Muscle layer of colon (tissue), 2 donors: ENCODE data around the gene MAMLD1.

Experiments
- H3K27ac ChIP-seq: one replicate; pipeline ENCODE4 v1.7.0; 2013; ENCODE audit warnings: low read depth, mild to moderate bottlenecking, low read length, moderate library complexity
- H3K27me3 ChIP-seq, 2 donors: one replicate each; pipeline ENCODE4 v1.7.0; 2013; ENCODE audit warnings: low read length in 2 of 2, mild to moderate bottlenecking in 2 of 2; ENCODE audit not compliant: insufficient read depth in 2 of 2, control insufficient read depth in 1 of 2
- H3K36me3 ChIP-seq: one replicate; pipeline ENCODE4 v1.7.0; 2013; ENCODE audit warnings: mild to moderate bottlenecking, low read length; ENCODE audit not compliant: insufficient read depth
- H3K4me1 ChIP-seq: one replicate; pipeline ENCODE4 v1.7.0; 2013; ENCODE audit warnings: mild to moderate bottlenecking, low read length; ENCODE audit not compliant: insufficient read depth
- H3K4me3 ChIP-seq, 2 donors: one replicate each; pipeline ENCODE4 v1.7.0; 2013; ENCODE audit warnings: low read length in 2 of 2, low read depth in 1 of 2, mild to moderate bottlenecking in 1 of 2, moderate library complexity in 1 of 2
- H3K9ac ChIP-seq: one replicate; pipeline ENCODE4 v1.7.0; 2013; ENCODE audit warnings: low read length
- H3K9me3 ChIP-seq: one replicate; pipeline ENCODE4 v1.7.0; 2013; ENCODE audit warnings: mild to moderate bottlenecking, low read length
- donor health status: abdominal sarcoma.
- donor health status: Adenocarcinoma of cecum.

MAMLD1 gene

DNA sequence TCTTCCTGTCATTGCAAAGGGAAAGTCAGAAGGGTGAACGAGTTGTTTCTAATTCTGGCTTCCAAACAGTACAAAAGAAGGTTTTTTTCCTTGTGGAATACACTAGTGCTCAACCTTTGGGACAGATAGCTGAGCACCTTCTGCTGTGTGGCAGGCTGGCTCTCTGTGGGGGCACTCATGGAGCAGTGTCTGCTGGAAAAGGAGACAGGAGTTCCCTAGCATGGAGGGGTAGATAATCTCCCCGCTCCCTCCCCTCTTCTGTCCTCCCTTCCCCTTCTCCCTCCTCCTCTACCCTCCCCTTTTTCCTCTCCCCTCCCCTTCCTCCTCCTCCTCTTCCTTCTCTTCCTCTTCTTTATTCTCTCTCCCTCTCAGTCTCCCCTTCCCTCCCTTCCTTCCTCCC, 142.9 kb downstream of the MAMLD1 start:
- Histone ChIP-seq H3K36me3 (no peaks in the 10 kb centered on the region), H3K27me3 (peaks cover 0 to 5% of the 10 kb centered on the region in 2 donors), H3K27ac (no peak overlapping the region), H3K4me3 (no peak overlapping the region), H3K9ac (no peak overlapping the region), H3K4me1 (peaks cover 8% of the 10 kb centered on the region), H3K9me3 (no peaks in the 10 kb centered on the region)

DNA sequence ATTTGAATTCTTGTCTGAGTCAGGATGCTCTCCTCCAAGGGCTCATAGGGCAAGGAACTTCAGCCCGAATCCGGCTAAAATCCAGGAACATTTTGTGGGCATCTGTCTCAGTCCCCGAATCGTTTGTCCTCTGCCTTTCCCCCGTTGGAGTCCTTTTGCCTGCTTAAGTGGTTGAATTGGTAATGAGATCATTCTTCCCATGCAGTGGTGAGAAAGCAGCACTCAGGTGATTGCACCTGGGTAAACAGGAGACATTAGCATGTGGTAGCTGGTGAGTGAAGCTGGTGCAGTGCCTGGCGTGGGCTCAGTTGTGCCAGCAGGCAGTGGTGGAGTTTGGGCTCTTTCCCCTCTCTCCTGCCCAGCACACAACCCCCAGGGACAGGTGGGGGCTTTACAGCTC, 143.4 kb downstream of the MAMLD1 start:
- H3K27me3 ChIP-seq, result peaks cover 0 to 5% of the 10 kb centered on the region in 2 donors
- H3K27ac ChIP-seq, result no peak overlapping the region
- peaks cover 8% of the 10 kb centered on the region for H3K4me1 ChIP-seq
- H3K9ac ChIP-seq, result no peak overlapping the region
- no peaks in the 10 kb centered on the region for H3K9me3 ChIP-seq
- no peak overlapping the region for H3K4me3 ChIP-seq
- no peaks in the 10 kb centered on the region for H3K36me3 ChIP-seq

DNA sequence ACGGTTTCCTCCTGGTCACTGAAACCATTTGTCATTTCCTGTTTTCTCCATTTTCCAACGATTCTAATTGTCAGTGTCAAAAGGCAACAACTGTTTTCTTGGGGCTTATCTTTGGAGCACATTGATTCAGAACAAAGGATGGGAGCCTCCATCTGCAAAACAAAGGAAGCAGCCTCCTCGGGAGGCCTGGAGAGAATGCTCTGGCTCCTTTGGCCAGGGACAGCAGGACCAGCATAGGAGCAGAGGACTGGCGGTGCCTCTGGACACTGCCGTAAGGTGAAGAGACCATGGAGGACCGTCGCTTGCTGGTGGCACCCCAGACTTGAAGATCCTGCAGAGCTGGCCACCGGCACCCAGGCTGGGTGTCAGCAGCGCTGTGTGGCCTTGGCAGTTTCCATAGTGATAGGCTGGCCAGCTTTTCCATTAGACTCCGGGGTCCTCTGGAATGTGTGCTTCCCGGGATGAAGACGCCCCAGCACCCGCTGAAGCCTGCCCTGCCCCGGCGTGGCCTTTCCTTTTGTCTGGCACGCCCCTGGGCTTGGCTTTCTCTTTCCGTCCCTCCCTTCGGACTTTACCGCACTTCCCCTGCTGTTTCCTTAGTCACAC, 144.2 kb downstream of the MAMLD1 start:
- H3K27ac ChIP-seq, result no peak overlapping the region
- no peak overlapping the region for H3K9ac ChIP-seq
- H3K36me3 ChIP-seq, result no peaks in the 10 kb centered on the region
- no peak overlapping the region for H3K4me3 ChIP-seq
- H3K27me3 ChIP-seq, result peaks cover 0 to 5% of the 10 kb centered on the region in 2 donors
- H3K9me3 ChIP-seq, result no peaks in the 10 kb centered on the region
- H3K4me1 ChIP-seq, result peaks cover 8% of the 10 kb centered on the region

DNA sequence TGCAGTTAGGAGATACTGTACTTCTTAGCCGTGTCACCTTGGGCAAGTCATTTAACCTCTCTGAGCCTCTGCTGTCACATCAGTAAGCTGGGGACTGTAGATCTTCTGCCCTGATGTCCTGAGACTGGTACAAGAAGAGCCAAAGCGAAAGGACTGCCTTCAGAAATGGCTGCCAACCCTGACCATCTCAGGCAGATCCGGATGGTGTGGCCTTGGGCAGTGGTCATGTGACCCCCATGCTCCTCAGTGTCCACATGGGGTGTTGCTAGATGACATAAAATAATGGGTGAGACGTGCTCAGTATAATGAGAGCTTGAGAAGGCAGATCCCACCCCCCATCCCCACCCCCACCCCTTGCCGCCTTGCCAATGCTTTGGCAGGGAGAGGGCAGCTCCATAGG, 144.9 kb downstream of the MAMLD1 start:
- Histone ChIP-seq H3K9ac (no peak overlapping the region), H3K27ac (no peak overlapping the region), H3K4me1 (peaks cover 8% of the 10 kb centered on the region), H3K27me3 (peaks cover 0 to 5% of the 10 kb centered on the region in 2 donors), H3K4me3 (no peak overlapping the region), H3K9me3 (no peaks in the 10 kb centered on the region), H3K36me3 (no peaks in the 10 kb centered on the region)

- Histone ChIP-seq H3K27me3 (peaks cover 0 to 3% of the 10 kb centered on the region in 2 donors), H3K4me1 (peaks cover 8% of the 10 kb centered on the region), H3K9me3 (no peaks in the 10 kb centered on the region), H3K27ac (no peak overlapping the region), H3K4me3 (peak overlapping the region in 1 of 2 donors; percentile 16), H3K36me3 (no peaks in the 10 kb centered on the region), H3K9ac (no peak overlapping the region)
Observed at GRCh38 chrX:150508451-150509367, 145.6 kb downstream of the MAMLD1 start.

GRCh38 chrX:150509703-150510102, 146.6 kb downstream of the MAMLD1 start:
- Histone ChIP-seq H3K9ac (no peak overlapping the region), H3K36me3 (no peaks in the 10 kb centered on the region), H3K4me1 (peaks cover 8% of the 10 kb centered on the region), H3K27me3 (no peaks in the 10 kb centered on the region), H3K27ac (no peak overlapping the region), H3K4me3 (no peak overlapping the region), H3K9me3 (no peaks in the 10 kb centered on the region)

GRCh38 chrX:150512461-150512901, 149.4 kb downstream of the MAMLD1 start:
- Histone ChIP-seq H3K27me3 (no peaks in the 10 kb centered on the region), H3K4me3 (no peak overlapping the region), H3K27ac (no peak overlapping the region), H3K4me1 (peaks cover 8% of the 10 kb centered on the region), H3K9me3 (no peaks in the 10 kb centered on the region), H3K9ac (no peak overlapping the region), H3K36me3 (no peaks in the 10 kb centered on the region)

DNA sequence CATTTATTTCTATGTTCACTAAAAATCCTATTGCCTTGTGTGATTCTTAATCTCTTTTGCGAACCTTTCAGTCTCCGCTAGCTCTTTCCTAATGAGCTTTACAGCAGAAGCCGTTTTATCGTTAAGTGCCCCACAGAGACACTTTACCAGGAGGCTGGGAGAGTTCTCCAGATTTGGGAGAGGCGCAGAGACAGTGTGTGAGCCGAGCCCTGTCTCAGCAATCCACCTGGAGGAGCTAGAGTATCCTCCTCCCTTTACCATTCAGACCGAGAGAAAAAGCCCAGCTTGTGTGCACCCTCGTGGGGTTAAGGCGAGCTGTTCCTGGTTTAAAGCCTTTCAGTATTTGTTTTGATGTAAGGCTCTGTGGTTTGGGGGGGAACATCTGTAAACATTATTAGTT, 150.4 kb downstream of the MAMLD1 start:
- Histone ChIP-seq H3K27ac (no peak overlapping the region), H3K9ac (no peak overlapping the region), H3K4me1 (peaks cover 4% of the 10 kb centered on the region), H3K9me3 (no peaks in the 10 kb centered on the region), H3K4me3 (no peak overlapping the region), H3K27me3 (no peaks in the 10 kb centered on the region), H3K36me3 (no peaks in the 10 kb centered on the region)

DNA sequence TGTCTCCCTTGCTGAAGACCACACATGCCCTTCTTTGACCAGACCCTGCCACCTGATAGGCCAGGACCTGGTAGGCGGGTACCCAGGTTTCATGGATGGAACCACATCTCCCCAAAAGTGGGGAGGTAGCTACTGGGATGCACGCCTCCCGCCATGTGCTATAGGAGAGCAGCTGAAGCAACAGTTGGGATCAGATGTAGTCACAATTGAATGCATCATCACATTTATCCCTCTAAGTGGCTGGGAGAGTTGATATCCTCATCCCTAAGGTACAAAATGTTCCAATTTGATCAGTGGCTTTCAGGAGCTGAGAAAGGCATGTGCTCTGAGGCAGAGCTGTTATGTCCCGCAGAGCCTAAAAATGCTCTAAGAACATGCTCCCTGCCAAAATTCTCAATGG, 151.3 kb downstream of the MAMLD1 start:
- no peaks in the 10 kb centered on the region for H3K27me3 ChIP-seq
- peaks cover under 1% of the 10 kb centered on the region for H3K4me1 ChIP-seq
- H3K27ac ChIP-seq, result no peak overlapping the region

GRCh38 chrX:150515801-150516200, 152.7 kb downstream of the MAMLD1 start:
- no peak overlapping the region for H3K9ac ChIP-seq
- no peaks in the 10 kb centered on the region for H3K9me3 ChIP-seq
- no peaks in the 10 kb centered on the region for H3K27me3 ChIP-seq
- no peaks in the 10 kb centered on the region for H3K36me3 ChIP-seq
- no peaks in the 10 kb centered on the region for H3K4me1 ChIP-seq
- H3K27ac ChIP-seq, result no peak overlapping the region
- H3K4me3 ChIP-seq, result no peak overlapping the region

More for the DNA sequence above, 151.3 kb downstream of the MAMLD1 start:
- H3K4me3 ChIP-seq, result no peak overlapping the region
- no peaks in the 10 kb centered on the region for H3K36me3 ChIP-seq
- H3K9me3 ChIP-seq, result no peaks in the 10 kb centered on the region
- no peak overlapping the region for H3K9ac ChIP-seq

- Histone ChIP-seq H3K4me1 (no peaks in the 10 kb centered on the region), H3K9me3 (no peaks in the 10 kb centered on the region), H3K36me3 (no peaks in the 10 kb centered on the region), H3K27me3 (no peaks in the 10 kb centered on the region), H3K9ac (no peak overlapping the region), H3K4me3 (no peak overlapping the region), H3K27ac (no peak overlapping the region)
Observed at GRCh38 chrX:150517303-150517910, 154.3 kb downstream of the MAMLD1 start.
